Activated naive CD4-positive, alpha-beta T cell treated with anti-CD3 and anti-CD28 coated beads, Interleukin-2, amount 50 U/mL, for 16 hours (primary cell): ENCODE results near the gene CRYBG2.

ENCODE experiments used
- DNase-seq: peaks from one replicate; pipeline ENCODE4 v3.0.0-alpha.2; 2020

CRYBG2 gene

DNA sequence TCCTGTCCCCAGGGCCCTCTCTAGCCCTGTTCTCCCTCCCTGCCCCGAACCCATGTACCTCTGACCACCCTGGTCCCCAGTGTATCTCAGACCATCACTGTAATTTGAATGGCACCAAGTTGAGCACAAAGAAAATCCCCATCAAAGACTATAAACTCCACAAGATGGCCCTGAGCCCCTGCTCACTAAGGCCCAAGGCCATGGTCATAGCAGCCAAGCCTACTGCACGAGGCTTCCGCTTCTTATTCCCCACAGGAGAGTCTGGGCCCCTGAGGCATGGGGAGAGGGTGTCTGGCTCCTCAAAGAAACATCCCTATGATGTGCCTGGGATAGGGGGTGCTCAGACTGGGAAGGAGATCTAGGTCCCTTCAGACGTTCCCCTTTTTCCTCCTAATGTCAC lies 14.1 kb upstream of the CRYBG2 start:
- DNase-seq = no peak

DNA sequence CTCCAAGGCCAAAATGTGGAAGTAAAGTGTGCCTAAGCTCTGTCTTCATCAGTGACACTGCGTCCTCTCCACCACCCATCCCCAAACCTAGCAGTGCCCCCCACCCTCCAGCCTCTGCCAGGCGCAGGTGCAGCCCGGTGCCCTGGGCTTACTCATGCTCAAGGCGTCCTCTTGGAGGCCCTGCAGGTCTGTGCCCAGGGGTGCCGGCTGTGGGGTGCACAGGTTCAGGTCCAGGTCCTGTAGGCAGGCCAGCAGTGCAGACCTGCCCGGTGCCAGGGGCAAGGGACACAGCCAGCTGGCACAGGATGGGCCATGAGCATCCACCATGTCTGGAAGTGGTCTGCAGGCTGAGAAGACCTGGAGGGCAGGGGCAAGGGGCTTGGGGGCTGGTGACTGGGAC lies 13.5 kb upstream of the CRYBG2 start:
- no peak for DNase-seq

DNA sequence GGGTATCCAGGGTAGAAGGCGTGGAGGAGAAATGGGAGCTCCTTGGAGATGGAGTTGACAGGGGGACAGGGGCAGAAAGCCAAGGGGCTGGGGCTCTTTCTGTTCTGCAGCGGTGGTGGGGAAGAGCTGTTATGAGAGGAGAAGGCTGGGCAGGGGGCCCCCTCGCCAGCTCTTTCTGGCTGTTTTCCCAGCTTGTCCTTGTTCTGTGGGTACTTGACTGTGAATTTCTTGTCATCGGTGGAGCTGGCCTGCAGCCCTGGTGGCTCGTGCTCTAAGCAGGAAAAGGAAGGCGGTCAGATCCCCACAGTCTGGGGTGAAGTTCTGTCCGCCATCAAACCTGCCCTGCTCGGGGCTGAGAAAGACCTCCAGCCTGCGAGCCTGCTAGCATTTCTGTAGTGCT lies 11.0 kb upstream of the CRYBG2 start:
- DNase-seq = no peak

DNA sequence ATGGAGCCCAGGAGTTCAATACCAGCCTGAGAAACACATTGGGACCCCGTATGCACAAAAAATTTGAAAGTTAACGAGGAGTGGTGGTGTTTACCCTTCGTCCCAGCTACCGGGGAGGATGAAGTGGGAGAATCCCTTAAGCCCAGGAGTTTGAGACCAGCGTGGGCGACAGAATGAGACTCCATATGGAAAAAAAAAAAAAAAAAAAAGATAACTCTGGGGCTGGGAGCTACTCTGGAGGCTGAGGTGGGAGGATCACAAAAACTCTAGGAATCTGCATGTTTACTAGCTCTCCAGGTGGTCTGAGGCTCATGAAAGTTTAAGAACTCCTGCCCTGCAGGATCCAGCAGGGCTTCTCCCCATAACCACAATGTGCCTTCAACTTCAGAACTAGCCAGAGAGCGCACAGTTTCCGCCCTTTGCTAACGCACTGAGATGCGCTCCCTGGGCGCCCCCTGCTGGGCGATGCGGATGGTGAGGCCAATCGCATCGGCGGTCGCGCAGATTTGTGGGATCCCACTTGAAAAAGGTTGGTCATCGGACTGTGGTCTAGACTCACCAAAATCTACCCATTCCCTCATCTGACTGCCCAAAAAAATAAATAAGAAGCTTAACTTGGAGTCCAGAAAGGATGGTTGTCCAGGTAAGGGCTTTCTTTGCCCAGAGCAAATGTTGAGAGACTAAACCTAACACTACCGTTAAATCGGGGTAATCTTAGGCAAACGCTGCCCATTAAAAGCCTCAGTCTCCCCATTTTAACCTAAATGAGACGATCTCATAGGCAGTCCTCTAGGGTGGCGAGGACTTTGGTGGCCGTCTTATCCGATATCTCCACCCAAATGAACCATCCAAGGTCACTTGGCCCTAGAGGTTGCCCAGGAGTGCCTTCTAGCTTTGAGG lies 9.9 kb upstream of the CRYBG2 start:
- peak; percentile 84 for DNase-seq

DNA sequence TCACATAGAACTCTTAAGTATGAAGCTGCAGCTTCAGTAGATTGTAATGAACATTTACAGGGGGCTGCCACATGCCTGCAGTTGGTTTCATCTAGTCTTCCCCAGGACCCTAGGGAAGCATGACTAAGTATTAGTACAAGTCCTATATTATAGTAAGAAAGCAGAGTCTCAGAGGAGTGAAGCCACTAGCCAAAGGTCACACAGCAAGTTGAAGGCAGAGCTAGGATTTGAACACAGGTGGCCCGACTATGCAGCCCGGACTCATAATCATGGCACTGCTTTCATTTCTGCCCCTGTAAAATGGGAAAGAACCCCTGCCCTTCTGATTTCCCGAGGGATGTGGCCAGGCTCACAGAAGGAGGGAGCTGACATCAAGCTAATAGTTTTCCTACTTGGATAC lies 8.4 kb upstream of the CRYBG2 start:
- DNase-seq = no peak

DNA sequence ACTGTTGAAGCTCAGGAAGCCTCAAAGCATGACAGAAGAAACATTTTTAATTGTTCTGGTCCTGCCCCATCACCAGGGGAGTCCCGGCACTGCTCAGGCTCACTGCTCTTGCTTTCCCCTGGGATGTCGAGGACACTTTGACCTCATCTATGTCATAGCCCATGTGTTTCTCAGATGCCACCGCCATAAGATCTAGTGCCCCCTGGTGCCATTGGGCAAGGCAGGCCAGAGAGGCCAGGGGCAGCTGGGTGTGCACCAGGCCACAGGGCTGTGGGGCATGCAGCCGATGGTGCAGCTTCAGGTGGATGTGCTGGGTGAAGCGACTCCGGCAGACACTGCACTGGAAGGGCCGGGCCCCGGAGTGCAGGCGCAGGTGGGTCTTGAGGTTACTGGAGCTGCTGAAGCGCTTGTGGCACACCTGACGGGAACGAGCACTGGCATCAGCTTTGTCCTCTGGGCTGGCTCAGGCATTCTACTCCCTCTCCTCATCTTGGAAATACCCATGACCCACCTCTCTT lies 7.7 kb upstream of the CRYBG2 start:
- no peak for DNase-seq

DNA sequence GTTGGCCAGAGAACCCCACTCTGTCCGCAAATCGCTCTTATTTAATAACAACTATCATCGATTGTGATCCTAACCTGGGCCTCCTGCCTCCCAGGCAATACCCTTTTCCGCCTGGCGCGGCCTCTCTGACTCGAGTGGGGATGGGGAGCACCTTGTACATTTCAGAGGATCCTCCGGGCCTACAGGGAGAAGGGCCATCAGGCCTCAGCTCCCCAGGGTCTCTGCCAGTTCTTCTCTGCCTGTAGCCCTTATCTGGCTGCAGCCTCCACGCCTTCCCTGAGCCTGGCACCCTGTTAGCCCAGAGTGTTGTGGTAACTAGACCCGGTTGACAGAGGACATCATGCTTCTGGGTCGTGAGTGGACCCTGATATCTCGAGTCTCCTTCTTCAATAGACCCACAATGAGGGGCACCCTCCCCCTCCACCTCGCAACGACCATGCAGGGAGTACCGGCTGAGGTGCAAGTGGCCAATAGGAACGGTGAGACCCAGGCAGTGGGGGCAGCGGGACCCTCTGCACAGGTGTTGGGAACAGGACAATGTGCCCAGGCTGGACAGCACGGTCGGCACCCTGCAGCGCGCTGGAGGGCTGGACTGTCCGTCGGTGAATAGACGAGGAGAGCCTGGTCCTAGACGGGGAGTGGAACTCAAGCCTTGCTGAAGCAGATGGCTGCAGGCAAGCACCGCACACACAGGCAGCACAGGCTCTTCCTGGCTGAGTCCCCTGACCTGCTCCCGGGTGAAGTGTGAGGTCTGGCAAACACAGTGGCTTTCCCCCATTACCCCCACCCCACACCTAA lies 7.1 kb upstream of the CRYBG2 start:
- no peak for DNase-seq

DNA sequence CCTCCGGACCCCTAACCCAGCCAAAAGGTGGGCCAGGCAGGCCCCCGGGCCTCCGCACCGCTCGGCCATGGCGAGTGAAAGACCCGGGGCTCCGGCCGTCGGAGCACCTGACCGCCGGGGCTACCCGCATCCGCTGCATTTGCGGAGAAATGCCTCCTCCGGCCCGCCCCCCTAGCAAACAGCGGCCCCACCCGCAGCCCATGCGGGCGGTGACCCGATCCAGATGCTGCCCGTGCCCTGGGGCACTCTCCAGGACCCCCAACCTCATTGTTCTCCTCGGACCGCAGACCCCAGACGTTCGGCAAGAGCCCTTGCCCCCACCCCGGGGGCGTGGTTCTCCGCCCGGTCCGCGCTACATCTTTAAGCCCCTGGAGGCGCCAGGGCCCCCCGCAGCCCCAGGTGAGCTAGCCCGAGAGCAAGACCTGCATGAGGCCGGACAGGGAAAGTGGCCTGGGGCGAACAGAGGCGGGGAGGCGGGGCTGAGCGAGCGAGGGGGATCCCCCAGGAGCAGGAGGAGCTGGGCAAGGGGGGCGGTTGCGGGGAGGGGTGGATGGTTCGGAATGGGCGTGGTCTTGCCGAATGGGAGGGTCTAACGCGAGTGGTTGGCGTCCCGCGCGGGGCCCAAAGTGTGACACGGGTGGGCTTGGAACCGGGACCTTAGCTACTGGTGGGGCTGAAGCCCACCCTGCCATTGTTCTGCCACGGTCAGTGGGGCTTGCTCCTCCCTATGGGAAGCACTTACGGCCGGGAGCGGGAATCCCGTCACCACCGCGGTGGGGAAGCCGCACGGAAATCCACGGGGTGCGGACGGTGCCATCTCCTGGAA lies 6.3 kb upstream of the CRYBG2 start:
- peak; percentile 40 for DNase-seq

DNA sequence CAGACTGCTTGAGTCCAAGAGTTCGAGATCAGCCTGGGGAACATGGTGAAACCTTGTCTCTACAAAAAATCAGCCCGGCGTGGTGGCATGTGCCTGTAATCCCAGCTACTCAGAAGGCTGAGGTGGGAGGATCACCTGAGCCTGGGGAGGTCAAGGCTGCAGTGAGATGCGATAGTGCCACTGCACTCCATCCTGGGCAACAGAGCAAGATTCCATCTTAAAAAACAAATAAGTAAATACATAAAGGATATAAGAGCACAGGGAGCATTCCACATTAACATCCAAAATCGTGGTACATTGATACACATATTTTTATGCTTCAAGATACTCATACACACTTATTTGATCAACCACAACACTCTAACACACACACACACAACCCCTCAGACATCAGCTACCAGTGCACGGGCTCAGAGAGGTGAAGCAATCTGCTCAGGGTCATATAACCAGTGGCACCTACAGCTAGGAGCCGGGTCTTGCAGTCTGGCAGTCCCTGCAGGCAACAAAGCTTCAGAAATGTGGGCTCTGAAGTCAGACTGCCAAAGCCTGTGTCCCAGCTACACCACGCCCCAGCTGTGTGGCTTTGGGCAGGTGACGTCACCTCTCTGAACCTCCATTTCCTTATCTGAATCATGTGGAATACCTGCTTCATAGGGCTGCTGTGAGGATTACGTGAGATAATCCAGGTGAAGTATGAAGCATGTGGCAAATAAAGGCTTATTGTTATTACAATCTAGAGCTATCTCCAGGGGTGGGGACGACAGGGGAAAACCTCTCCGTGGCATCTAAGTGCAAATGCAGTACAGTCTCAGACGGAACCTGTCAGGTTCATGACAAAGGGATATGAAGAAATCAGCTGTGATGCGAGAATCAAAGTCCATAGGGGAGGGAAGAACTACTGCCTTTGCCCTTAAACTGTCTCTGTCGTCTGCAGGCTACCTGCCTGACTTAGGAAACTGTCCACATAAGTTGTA lies 4.8 kb upstream of the CRYBG2 start:
- peak; percentile 66 for DNase-seq

DNA sequence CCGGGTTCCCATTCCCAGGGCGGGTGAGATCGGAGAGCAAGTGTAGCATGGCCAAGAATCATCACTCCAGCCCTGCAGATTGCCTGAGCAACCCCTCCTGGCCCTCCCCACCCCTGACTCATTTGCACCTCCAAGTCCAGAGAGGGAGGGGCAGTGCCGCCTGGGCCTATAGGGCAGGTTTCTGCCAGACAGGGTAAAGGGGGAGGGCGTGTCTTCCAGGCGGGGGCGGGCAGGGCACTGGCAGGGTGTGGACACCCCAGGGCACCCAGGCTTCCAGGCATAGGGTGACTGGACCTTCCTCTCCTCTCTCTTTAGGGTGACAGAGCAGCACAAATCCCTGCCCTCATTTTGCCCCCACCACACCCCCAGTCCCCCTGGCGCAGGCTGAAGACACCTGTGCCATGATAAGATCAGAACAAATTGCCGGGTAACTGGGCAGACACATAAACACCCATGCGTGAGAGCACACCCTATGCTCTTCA lies 3.2 kb upstream of the CRYBG2 start:
- no peak for DNase-seq

DNA sequence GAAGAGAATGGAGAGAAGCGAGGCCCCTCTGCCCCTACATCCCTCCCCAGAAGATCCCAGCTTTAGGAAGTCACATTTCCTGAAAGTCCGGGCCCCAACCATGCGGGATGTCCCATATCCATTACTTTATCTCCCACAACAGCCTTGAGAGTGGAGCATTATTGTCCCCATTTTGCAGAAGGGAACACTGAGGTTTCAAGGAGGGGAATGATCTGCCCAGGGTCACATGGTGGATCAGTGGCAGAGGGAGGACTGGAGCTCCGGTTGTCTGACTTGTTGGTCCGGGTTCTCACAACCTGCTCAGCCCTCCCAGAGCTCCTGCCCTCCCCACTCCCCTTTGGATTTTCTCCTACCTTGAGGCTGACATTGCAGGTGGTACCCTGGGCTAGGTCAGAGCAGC lies 2.2 kb upstream of the CRYBG2 start:
- no peak for DNase-seq

DNA sequence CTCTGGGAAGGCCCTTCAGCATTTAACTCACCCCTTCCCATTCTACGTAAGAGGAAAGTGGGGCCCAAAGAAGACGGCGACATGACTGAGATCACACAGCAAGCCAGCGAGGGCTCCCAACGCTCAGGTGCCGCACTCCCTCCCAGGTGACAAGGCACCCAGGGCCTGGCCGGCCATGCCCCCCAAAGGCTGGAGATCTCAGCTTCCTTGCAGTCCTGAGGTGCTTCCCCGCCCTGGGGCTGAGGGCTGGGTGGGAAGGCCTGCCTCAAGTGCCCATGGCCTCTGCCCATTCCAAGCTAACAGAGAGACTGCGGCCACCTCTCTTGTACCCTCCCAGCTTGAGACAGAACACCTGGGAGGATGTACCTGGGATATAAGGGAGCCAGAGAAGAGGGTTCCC lies 1.0 kb upstream of the CRYBG2 start:
- no peak for DNase-seq

DNA sequence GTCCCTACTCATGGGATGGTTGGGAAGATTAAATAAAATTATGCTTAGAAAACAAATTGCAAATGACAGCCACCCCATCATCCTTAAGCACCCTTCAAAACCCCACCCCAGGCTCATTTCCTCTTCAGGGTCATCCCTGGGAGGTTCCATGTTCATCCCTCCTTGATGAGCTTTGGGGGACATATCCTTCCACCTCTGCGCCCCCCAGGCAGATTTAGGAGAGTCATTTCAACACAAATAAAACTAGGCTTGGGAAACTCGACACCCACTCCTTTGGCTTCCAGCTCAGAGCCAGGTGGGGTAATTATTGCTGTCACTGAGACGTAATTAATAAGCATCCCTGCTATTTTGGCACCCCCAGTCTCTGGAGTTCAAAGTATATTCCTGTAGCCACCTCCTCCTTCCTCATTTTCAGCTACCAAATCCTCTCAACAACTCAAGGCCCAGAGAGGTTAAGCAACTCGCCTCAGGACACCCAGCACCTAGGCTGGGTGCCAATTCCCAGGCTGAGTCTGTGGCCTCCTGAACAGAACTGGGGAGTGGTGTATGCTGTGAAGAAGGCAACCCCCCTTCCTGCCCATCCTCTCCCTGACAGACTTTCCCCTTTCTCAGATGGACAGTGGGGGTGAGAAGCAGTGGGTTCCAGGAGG lies 595 bp downstream of the CRYBG2 start:
- no peak for DNase-seq

DNA sequence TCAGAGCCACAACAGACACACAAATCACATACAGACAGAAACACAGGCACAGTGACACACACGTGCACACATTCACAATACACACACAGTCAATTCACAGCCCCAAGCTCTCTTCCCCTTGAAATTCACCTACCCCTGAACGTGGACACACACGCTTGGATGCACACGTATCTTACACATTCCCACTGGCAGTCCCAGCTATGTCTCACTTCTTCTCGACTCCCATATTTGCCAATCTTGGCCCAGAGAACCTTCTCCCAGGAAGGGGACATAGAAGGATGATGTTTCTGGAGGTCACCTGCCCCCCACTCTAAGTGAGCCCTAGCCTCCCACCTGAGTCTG lies 1.6 kb downstream of the CRYBG2 start:
- DNase-seq = no peak

DNA sequence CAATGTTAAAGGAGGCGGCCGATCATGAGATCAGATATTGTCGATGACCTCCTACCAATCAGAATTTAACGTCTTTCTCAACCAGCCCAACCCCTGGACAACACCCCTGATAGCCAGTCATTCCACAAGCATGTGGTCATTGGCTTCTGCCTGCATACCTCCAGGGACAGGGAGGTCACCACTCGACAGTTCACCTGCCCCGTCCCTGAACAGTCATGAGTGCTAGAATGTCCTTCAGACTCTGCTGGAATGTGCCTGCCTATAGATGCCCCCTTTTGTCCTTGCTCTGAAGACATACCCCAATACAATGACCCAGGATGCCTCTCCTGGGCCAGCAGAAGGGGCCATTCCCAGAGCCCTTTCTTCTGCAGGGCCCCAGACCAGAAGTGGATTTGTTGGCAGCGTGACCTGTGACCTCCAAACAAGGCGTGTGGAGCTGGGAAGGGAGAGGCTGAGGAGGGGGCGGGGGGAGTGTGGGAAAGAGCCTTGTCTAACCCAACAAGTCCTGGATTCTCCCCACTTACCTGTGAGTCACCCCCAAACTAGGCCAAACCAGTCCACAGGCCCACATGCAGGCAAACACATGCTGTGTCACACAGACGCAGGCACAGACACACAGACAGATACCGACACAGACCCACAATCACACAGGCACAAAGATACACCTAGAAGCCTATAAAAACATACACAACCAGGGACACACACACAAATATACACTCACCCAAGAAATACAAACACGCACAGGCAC lies 2.2 kb downstream of the CRYBG2 start:
- DNase-seq = no peak

DNA sequence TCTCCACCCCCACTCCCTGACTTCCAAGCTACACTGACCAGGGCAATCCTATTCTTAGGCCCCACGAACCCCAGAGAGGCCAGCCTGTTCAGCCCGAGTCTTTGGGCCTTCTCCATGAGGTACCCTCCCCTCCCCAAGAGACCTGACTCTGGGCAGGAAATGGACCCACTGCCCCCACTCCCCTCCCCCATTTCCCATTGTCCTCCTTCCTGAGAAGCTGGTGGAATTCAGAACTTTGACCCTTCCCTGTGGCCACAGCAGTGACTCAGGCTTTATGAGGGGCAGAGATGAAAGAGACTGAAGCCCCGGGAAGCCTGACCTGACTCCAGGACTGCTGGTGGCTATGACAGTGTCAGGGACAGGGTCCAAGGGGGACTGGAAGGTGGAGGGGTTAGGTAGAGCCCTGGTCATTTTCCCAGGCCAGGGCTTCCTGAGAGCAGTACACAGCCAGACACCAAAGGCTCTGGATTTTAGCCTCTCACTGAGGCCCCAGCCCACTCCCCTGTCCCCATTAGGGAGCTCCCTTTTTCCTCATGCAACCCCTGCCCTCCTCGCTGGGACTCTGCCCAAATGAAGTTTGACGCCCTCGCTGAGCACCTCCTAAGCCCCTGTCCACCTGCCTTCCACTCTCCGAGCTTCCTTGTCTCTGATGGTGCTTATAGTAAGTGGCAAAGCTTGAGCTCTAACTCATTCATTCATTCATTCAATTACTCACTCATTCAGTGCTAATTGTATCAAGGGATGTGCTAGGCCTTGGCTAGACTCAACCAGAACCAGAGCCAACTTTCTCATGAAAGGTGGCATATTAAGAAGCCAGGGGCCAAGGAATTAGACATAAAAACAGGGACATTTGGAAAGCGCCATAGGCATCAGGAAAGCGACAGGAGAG lies 3.0 kb downstream of the CRYBG2 start:
- DNase-seq = no peak

DNA sequence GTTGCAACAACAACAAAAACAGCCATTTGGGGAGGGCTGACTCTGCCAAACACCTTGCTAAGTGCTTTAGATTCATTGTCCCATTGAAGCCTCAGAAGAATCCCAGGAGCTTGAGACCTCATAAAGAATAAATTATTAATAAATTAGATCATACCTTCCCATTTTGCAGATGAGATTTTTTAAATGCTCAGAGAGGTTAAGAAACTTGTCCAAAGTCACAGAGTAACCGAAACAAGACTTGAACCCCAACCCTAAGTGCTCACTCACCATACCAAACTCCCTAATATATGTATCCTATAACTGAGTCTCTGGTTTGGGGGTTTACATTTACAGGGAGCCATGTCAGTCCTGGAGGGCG lies 3.6 kb downstream of the CRYBG2 start:
- no peak for DNase-seq

DNA sequence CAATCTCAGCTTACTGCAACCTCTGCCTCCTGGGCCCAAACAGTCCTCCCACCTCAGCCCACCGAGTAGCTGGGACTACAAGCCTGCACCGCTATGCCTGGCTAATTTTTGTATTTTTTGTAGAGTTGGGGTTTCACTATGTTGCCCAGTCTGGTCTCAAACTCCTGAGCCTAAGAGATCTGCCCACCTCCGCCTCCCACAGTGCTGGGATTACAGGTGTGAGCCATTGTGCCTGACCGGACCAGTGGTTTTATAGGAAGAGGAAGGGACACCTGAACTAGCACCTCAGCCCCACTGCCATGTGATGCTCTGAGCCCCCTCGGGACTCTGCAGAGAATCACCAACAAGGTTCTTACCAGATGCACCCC lies 4.1 kb downstream of the CRYBG2 start:
- no peak for DNase-seq

DNA sequence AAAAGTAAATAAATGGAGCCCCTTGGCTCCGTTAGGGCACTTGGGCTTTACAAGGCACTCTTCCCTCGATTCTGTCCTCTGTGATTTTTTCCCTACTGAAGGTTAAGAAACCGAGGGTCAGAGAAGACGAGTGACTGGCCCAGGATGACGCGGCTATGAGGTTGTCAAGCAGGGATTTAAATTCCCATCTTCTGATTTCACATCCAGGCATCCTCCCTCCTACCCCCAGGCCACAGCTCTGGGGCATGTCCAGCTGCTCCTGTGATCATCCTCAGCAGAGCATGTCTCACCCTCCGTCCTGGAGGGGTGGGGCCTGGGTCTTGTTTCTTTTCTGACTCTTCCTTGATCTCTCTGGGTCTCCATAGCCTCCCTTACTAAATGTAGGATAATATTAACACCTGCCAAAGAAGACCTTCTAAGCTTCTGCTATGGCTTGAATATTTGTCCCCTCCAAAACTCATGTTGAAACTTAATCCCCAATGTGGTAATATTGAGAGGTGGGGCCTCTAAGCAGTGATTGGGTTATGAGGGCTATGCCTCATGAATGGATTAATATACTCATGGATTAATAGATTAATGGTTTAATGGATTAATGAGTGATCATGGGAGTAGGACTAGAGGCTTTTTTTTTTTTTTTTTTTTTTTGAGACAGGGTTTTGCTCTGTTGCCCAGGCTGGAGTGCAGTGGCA lies 4.6 kb downstream of the CRYBG2 start:
- no peak for DNase-seq
